NCI-H460 (cell line): ENCODE results near the gene ZNF385D. TPM values are rescaled to one million over a fixed set of nuclear protein-coding genes. Genes with fewer than 3 reads are reported as not detected.

Experiments used
- DNase-seq: peaks from one replicate; pipeline ENCODE4 v3.0.0-alpha.2; 2016; ENCODE audit warnings: low read depth; ENCODE audit errors: extremely low read depth
- total RNA-seq: library from RNA; depleted of rRNA; stranded (reverse); fragments of >200 nt; shearing (Covaris generic); gene quantifications from 2 replicates; pipeline ENCODE4 v1.2.3, GENCODE V29; 2014

Gene ZNF385D
- total RNA-seq, 1 experiment from 2014 or later = 0.02 TPM

DNA sequence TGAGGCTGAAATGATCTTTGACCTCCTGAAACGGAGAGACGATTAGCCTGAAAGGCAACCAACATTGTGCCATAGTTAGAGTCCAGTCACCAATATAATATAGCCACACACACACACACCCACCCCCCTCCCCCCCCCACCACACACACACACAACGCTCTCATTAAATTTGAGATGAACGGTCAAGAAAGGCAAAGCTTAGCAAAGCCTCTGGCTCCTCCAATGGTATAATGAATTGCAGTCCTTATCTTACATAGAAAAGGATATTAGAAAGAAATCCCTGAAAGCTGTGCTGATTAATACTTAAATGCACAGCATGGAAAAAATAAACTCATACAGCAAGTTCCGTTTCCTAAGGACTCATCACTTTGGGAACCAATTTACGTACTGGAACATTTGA, 876 bp upstream of the ZNF385D start:
- no peak for DNase-seq

- DNase-seq = no peak
Measured at GRCh38 chr3:21750080-21750696, 822 bp downstream of the ZNF385D start.

- no peak for DNase-seq
Measured at GRCh38 chr3:21747966-21748555, 2.9 kb downstream of the ZNF385D start.

GRCh38 chr3:21747376-21747775, 3.6 kb downstream of the ZNF385D start:
- no peak for DNase-seq

GRCh38 chr3:21745966-21746365, 5.0 kb downstream of the ZNF385D start:
- DNase-seq = no peak

- DNase-seq = no peak
Measured at GRCh38 chr3:21744793-21745192, 6.2 kb downstream of the ZNF385D start.

GRCh38 chr3:21738935-21739702, 11.9 kb downstream of the ZNF385D start:
- no peak for DNase-seq

DNA sequence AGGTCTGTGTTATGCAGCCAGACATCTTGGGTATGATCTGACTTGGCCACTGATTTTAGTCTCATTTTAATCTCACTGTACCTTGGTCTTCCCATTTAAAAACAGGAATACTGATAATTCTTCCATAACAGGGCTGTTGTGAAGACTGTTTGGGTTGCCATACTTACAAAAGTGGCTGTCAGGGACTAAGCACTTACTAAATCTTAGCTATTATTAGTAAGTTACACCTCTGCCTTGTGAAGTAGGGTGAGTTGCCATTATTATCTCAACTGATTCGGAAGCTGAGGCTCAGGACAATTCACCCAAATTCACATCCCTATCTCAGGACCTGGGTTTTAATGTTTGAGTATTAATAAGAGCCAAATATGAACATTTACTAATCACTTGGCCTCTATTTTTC, 12.7 kb downstream of the ZNF385D start:
- DNase-seq = no peak

- DNase-seq = no peak
Measured at GRCh38 chr3:21734746-21735145, 16.3 kb downstream of the ZNF385D start.

- no peak for DNase-seq
Measured at GRCh38 chr3:21729888-21730459, 21.0 kb downstream of the ZNF385D start.

DNA sequence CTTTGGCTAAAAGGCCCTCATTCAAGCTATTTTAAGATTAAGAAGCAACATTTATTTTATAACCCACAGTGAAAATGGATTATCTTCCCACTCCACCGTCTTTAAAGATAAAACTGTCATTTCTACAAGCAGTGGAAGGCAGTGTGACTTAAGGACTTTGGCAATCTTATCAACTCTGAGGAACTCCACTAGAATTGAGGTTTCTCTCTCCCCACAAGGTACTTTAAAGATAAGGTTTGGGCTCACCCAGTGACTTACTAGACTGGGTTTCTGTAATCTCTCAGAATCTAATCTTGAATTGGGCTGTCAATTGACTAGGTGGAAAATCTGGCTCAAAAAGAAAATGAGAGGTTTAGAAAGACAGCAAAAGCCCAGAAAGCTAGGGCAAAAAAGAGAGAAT, 21.7 kb downstream of the ZNF385D start:
- no peak for DNase-seq

GRCh38 chr3:21722768-21723167, 28.2 kb downstream of the ZNF385D start:
- no peak for DNase-seq

- DNase-seq = no peak
Measured at GRCh38 chr3:21722301-21722700, 28.7 kb downstream of the ZNF385D start.

- no peak for DNase-seq
Measured at GRCh38 chr3:21718943-21719591, 31.9 kb downstream of the ZNF385D start.

GRCh38 chr3:21718161-21718765, 32.7 kb downstream of the ZNF385D start:
- DNase-seq = no peak

GRCh38 chr3:21715662-21716061, 35.3 kb downstream of the ZNF385D start:
- no peak for DNase-seq

DNA sequence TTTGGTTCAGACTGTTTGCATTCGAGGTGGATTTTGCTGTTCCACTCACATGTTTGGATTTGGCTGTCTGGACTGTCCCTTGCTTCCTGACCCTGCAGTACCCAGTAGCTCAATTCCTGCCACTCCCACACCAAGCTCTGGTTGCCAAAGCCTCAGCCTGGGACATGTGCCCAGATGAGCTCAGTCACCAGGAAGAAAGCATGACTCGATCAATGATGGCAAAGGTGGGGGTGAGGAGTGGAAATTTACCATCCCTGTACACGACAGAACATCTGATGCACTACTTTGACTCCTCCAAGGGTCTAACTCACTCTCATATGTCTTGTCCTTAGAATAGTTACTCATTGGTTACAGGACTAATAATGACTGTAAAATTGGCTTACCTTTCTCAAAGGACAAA, 45.2 kb downstream of the ZNF385D start:
- no peak for DNase-seq

DNA sequence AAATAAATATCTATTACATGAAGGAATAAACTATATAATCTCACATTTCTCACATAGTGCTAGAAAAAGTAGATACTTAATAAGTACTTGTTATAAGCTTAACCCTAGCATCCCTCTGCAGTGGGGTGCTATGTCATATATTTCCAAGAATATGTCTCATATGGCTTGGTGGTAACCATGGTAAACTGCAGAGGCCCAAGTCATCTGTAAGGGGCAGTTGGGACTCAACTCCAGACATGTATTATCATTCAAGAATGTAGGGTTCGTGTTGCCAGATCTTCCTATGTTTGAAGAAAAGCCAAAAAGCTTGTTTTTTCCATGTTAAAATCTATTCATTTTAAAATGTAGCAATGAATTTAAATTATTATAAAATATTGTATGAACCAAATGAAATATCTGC, 46.2 kb downstream of the ZNF385D start:
- no peak for DNase-seq

DNA sequence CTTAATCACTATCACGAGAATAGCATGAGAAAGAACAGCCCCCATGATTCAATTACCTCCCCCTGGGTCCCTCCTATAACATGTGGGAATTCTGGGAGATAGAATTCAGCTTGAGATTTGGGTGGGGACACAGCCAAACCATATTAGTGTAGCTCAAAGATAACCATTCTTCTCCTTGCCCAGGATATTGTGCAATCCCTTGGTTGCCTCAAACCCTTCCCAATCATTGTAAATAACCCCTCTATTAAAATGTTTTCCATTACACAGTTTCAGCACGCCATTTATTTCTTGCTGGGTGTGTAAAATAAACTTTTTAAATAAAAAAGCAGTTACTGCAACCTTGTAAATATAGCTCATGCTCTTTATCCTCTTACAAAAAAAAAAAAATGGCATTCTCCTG, 47.7 kb downstream of the ZNF385D start:
- DNase-seq = no peak

GRCh38 chr3:21697707-21698106, 53.3 kb downstream of the ZNF385D start:
- no peak for DNase-seq

- DNase-seq = no peak
Measured at GRCh38 chr3:21694506-21694905, 56.5 kb downstream of the ZNF385D start.
